ENCODE results near the gene MYO1A.

GRCh38 chr12:57010627-57011247 lies 39.2 kb downstream of the MYO1A start:
- TF ChIP-seq, protein P1, sequence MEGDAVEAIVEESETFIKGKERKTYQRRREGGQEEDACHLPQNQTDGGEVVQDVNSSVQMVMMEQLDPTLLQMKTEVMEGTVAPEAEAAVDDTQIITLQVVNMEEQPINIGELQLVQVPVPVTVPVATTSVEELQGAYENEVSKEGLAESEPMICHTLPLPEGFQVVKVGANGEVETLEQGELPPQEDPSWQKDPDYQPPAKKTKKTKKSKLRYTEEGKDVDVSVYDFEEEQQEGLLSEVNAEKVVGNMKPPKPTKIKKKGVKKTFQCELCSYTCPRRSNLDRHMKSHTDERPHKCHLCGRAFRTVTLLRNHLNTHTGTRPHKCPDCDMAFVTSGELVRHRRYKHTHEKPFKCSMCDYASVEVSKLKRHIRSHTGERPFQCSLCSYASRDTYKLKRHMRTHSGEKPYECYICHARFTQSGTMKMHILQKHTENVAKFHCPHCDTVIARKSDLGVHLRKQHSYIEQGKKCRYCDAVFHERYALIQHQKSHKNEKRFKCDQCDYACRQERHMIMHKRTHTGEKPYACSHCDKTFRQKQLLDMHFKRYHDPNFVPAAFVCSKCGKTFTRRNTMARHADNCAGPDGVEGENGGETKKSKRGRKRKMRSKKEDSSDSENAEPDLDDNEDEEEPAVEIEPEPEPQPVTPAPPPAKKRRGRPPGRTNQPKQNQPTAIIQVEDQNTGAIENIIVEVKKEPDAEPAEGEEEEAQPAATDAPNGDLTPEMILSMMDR (IDR thresholded peaks at IDR 0.05; ENCODE audit: insufficient read depth, low read length, poor library complexity, severe bottlenecking), result no peak
- TF ChIP-seq EZH2phosphoT487 (conservative IDR thresholded peaks at IDR 0.05; ENCODE audit: low read length), result no peak
